IPS DF 6.9 (cell line): Measurements from ENCODE around the gene TRIM43B.
"Not testable (repeated sequence)": the region's sequence is repeated elsewhere in the genome, so short reads cannot be mapped to it uniquely, and the experiment has no call there.

Experiments used
- DNase-seq: peaks from one replicate; pipeline ENCODE4 v3.0.0-alpha.2; 2013; ENCODE audit warnings: low read depth, low spot score
- H3K27ac ChIP-seq: one replicate; pipeline ENCODE4 v1.5.1; 2013; ENCODE audit warnings: low read length, control low read depth
- H3K27me3 ChIP-seq: 2 replicates; pipeline ENCODE4 v1.6.1; 2013; ENCODE audit warnings: mild to moderate bottlenecking, low read length; ENCODE audit not compliant: control insufficient read depth, insufficient read depth
- H3K36me3 ChIP-seq: 2 replicates; pipeline ENCODE4 v1.6.1; 2013; ENCODE audit warnings: low read length; ENCODE audit not compliant: control insufficient read depth, insufficient read depth
- H3K4me1 ChIP-seq: 2 replicates; pipeline ENCODE4 v1.6.1; 2013; ENCODE audit warnings: low read length; ENCODE audit not compliant: control insufficient read depth, insufficient read depth
- H3K4me3 ChIP-seq: 2 replicates; pipeline ENCODE4 v1.5.1; 2013; ENCODE audit warnings: mild to moderate bottlenecking, low read length
- H3K9me3 ChIP-seq: 2 replicates; pipeline ENCODE4 v1.6.1; 2013; ENCODE audit warnings: low read length, inconsistent platforms; ENCODE audit not compliant: control insufficient read depth, insufficient read depth
- WGBS: extraction: QIAGEN DNeasy Blood & Tissue Kit; methylation state at CpG from one replicate; pipeline ENCODE4 v1.1.7; 2013; ENCODE audit warnings: mixed read lengths, missing lambda C conversion rate; ENCODE audit not compliant: insufficient read length, insufficient coverage; 5-methylcytosine and 5-hydroxymethylcytosine counted together

The TRIM43B gene

GRCh38 chr2:95484654-95485053 is at the start of gene TRIM43B:
TSS of gene TRIM43B (minus strand) at chr2:95484754. CDS start at chr2:95482714, 2,040 bp downstream.
- H3K4me3 ChIP-seq, H3K27me3 ChIP-seq, H3K36me3 ChIP-seq, DNase-seq, H3K27ac ChIP-seq, H3K9me3 ChIP-seq, H3K4me1 ChIP-seq: not testable (repeated sequence)
- no CpG with 5 or more reads among the region's 4 CpGs for WGBS

- no CpG with 5 or more reads among the region's 4 CpGs for WGBS
- H3K27ac ChIP-seq, result no peak overlapping the region
- no peaks in the 10 kb centered on the region for H3K27me3 ChIP-seq
- H3K36me3 ChIP-seq, result no peaks in the 10 kb centered on the region
- peaks cover 11% of the 10 kb centered on the region for H3K9me3 ChIP-seq
- DNase-seq, result no peak
- no peaks in the 10 kb centered on the region for H3K4me1 ChIP-seq
- no peak overlapping the region for H3K4me3 ChIP-seq
These were observed 46.8 kb upstream of the TRIM43B start for GRCh38 chr2:95531254-95531771.

- H3K9me3 ChIP-seq, result peaks cover 11% of the 10 kb centered on the region
- no CpG with 5 or more reads among the region's 9 CpGs for WGBS
- no peak overlapping the region for H3K27ac ChIP-seq
- H3K4me3 ChIP-seq, result no peak overlapping the region
- no peaks in the 10 kb centered on the region for H3K27me3 ChIP-seq
- no peaks in the 10 kb centered on the region for H3K36me3 ChIP-seq
- H3K4me1 ChIP-seq, result no peaks in the 10 kb centered on the region
- DNase-seq, result no peak
These were observed 46.2 kb upstream of the TRIM43B start for GRCh38 chr2:95530734-95531133.

- Histone ChIP-seq H3K27ac (no peak overlapping the region), H3K9me3 (peaks cover 12% of the 10 kb centered on the region), H3K4me3 (no peak overlapping the region), H3K36me3 (no peaks in the 10 kb centered on the region), H3K27me3 (no peaks in the 10 kb centered on the region), H3K4me1 (no peaks in the 10 kb centered on the region)
- WGBS, result no CpG with 5 or more reads among the region's 84 CpGs
- DNase-seq, result no peak
These were observed 42.1 kb upstream of the TRIM43B start for GRCh38 chr2:95526360-95527341.

GRCh38 chr2:95525294-95526035 is 40.9 kb upstream of the TRIM43B start:
- no peak overlapping the region for H3K4me3 ChIP-seq
- H3K27ac ChIP-seq, result no peak overlapping the region

GRCh38 chr2:95524195-95524594 is 39.6 kb upstream of the TRIM43B start:
- no peak for DNase-seq
- peaks cover 10% of the 10 kb centered on the region for H3K9me3 ChIP-seq
- H3K4me3 ChIP-seq, result no peak overlapping the region
- no peaks in the 10 kb centered on the region for H3K36me3 ChIP-seq
- no peak overlapping the region for H3K27ac ChIP-seq
- no peaks in the 10 kb centered on the region for H3K27me3 ChIP-seq
- H3K4me1 ChIP-seq, result no peaks in the 10 kb centered on the region
- no CpG with 5 or more reads among the region's 2 CpGs for WGBS

More at GRCh38 chr2:95525294-95526035, 40.9 kb upstream of the TRIM43B start:
- H3K36me3 ChIP-seq, result no peaks in the 10 kb centered on the region
- no peak for DNase-seq
- WGBS, result no CpG with 5 or more reads among the region's 41 CpGs
- peaks cover 12% of the 10 kb centered on the region for H3K9me3 ChIP-seq
- no peaks in the 10 kb centered on the region for H3K4me1 ChIP-seq
- no peaks in the 10 kb centered on the region for H3K27me3 ChIP-seq

- Histone ChIP-seq H3K4me1 (no peaks in the 10 kb centered on the region), H3K4me3 (no peak overlapping the region), H3K27ac (no peak overlapping the region), H3K27me3 (no peaks in the 10 kb centered on the region), H3K9me3 (peaks cover 3% of the 10 kb centered on the region; the same call in 1 of the 2 replicates), H3K36me3 (no peaks in the 10 kb centered on the region)
- no CpG with 5 or more reads among the region's 6 CpGs for WGBS
- no peak for DNase-seq
These were observed 30.2 kb upstream of the TRIM43B start for GRCh38 chr2:95514718-95515117.

- H3K27ac ChIP-seq, H3K36me3 ChIP-seq, H3K4me3 ChIP-seq, H3K9me3 ChIP-seq, H3K4me1 ChIP-seq, DNase-seq, H3K27me3 ChIP-seq: not testable (repeated sequence)
- WGBS, result no CpG with 5 or more reads among the region's 8 CpGs
These were observed 29.7 kb upstream of the TRIM43B start for GRCh38 chr2:95514226-95514625.

GRCh38 chr2:95509408-95509807 is 24.9 kb upstream of the TRIM43B start:
- DNase-seq, result no peak
- WGBS, result no CpG with 5 or more reads among the region's 2 CpGs
- Histone ChIP-seq H3K27ac (no peak overlapping the region), H3K4me3 (no peak overlapping the region), H3K27me3 (no peaks in the 10 kb centered on the region), H3K9me3 (peaks cover 4% of the 10 kb centered on the region), H3K36me3 (no peaks in the 10 kb centered on the region), H3K4me1 (no peaks in the 10 kb centered on the region)

GRCh38 chr2:95505222-95505621 is 20.7 kb upstream of the TRIM43B start:
- Histone ChIP-seq H3K27me3 (no peaks in the 10 kb centered on the region), H3K4me1 (no peaks in the 10 kb centered on the region), H3K4me3 (no peak overlapping the region), H3K27ac (no peak overlapping the region), H3K9me3 (peaks cover 7% of the 10 kb centered on the region), H3K36me3 (no peaks in the 10 kb centered on the region)
- no CpG with 5 or more reads among the region's 4 CpGs for WGBS
- no peak for DNase-seq
